ENCODE measurements around the gene SERPINB6.
"Not testable (repeated sequence)": the region's sequence is repeated elsewhere in the genome, so short reads cannot be mapped to it uniquely, and the experiment has no call there.

The SERPINB6 gene

DNA sequence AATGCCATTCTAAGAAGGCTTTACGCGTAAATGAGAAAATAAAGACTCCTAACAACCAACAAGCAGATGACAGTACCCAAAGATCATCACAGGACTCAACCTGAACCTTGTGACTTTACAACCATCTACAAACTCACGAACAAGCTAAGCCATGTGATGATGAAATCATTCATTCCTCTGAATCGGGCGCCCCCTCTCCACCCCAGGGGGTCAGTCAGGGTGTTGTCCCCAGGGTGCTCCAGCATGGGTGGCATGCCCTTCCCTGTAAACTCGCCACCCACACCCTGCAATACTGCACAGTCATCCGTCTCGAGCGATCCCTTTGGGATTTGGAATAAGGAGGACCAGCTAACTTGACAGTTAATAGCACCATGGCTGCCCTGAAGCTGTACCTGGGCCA, 12.6 kb downstream of the SERPINB6 start:
- DNase-seq (ENCODE audit: low read depth): no peak

DNA sequence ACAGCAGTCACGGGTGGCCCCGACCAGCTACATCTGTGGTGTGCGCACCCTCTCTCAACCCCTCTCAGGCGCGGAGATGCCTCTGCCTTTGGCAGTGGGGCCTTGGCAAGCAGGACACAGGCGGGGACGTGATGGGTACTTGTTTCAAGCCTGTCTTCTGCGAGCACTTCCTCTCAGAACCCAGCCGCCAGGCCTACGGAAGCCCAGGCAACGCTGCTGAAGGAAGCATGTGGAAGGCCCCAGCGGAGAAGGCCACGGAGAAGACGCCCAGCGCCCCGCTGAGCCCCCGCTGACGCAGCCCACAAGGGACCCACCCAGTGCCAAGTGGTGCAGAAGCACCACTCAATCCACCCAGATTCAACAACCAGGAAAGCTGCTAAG, 13.0 kb downstream of the SERPINB6 start:
- no peak for DNase-seq (ENCODE audit: low read depth)

DNA sequence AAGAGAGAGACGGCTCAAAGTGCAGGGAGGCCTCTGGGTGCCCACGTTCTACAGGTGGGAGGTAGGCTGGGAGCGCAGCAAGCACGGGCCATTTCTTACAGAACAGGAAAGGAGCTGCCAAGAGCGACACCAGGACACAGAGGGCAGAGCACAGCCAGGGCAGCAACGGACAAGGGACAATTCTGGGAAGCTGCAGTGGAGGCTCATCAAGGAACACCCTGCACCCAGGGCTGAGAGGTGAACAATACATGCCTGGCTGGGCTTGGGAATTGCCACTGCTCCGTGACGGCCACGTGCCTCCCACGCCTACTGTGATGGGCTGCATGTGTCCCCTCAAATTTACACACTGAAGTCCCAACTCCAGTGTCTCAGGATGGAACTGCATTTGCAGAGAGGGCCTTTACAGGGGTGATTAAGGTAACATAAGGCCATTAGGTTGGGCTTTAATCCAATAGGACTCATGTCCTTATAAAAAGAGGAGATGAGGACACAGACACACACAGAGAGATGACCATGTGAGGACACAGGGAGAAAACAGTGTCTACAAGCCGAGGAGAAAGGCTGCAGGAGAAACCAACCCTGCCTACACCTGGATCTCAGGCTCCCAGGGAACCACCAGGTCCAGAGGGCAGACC, 13.6 kb downstream of the SERPINB6 start:
- no peak for DNase-seq (ENCODE audit: low read depth)

DNA sequence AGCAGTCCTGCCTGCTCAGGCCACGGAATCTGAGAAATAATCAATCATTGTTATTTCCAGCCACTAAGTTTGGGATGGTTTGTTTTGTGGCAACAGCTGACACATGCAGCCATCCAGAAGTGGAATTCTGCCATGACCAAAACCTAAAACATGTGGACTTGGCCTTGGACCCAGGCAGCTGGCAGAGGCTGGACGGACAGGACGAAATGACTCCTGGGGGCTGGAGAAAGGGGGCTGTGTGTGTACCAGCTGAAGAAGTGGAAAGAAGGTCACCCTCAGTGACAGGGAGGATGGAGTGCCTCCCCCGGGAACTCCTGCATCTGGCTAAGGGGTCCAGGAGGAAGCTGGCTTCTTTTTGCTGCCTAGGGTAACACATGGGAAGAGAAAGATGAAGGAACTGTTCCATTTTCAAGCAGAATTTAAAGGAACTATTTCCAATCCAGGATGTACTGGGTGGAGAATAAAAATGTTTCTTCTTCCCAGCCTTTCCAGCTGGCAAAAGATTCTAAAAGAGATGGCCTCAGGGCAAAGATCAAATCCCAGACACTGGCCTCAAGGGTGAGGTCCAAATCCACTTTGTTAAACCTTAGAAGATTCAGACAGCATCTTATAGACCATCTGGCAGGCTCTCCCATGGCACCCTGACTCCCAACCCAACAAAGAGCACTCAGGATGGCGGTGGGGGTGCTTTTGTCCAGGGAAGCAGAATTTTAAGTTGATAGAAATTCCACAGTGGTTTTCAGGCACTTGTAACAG, 14.3 kb downstream of the SERPINB6 start:
- DNase-seq (ENCODE audit: low read depth): no peak

DNA sequence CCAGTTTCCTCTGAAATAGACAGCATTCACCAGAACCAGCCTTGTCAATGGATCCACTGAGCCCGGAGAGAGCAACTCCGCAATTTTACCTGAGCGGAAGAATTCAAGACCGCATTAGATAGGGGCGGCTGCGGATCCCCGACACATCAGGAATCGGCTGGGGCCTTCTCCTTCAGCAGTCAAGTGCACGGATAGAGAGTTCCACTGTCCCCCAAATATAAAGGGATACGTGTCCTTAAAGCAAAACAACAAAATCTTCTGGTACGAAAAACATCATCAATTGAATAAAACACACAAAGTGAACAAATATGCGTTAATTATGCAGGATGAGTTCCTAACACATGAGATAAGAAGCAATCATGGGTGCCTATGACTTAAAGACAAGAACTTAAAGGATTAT, 18.3 kb downstream of the SERPINB6 start:
- no peak for DNase-seq (ENCODE audit: low read depth)

DNA sequence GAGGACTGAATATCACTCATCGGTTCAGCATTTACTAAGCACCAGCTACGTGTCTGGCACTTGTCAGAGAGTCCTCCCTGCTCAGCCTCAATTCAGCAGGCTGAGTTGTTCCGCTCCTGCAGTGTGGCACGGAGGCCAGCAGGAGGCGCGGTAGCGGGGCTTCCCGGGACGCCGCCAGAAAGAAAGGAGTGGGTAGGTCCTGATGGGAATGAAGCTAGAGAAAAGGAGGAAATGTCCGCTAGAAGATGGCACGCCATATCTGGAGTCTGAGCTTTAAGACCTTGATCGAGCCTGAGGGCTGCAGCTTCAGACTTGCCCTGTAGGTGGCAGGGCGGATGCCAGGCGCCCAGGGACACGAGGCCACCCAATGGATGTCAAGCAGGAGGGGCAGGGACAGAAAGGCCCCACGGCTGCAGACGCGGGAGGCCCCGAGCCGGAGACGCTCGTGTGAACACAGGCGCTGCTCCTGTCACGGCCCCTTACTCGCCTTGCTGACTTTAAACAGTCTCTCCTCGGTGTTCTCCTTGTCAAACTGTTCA, 18.7 kb downstream of the SERPINB6 start:
- DNase-seq (ENCODE audit: low read depth): no peak

DNA sequence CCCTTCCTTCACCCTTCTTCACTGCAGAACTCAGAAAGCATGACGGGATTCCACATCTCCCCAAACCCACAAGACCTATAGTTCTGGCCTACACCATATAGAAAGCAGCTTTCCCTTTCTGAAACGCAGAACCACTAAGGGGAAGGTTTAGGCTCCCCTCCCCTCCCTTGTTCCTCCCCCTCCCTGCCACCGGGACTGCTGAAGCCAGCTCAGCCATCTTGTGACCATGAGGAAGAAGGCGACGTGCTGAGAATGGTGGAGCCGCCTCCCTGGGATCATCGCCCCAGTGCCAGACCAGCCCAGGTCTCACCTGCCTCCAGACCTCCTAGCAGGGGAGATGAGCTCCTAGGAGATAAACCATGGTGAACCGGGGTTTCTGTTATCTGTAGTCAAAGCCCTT, 19.6 kb downstream of the SERPINB6 start:
- no peak for DNase-seq (ENCODE audit: low read depth)

DNA sequence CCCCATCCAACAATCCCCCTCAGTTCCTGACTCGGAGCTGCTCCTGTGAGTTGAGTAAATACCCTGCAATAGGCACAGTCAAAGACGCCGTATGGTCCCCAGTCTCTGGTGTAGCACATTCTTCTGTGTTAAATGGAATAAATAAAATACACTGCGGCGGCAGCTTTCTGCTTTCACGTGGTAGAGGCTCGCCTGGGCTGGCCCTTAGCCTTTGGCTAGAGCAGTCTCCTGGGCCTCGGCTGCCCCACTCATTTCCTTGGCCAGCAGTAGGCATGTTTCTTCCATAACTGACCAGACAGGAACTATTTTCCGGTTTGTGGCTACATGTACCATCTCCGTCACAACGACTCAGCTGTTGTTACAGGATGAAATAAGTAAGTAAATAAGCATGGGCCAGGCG, 20.7 kb downstream of the SERPINB6 start:
- no peak for DNase-seq (ENCODE audit: low read depth)

DNA sequence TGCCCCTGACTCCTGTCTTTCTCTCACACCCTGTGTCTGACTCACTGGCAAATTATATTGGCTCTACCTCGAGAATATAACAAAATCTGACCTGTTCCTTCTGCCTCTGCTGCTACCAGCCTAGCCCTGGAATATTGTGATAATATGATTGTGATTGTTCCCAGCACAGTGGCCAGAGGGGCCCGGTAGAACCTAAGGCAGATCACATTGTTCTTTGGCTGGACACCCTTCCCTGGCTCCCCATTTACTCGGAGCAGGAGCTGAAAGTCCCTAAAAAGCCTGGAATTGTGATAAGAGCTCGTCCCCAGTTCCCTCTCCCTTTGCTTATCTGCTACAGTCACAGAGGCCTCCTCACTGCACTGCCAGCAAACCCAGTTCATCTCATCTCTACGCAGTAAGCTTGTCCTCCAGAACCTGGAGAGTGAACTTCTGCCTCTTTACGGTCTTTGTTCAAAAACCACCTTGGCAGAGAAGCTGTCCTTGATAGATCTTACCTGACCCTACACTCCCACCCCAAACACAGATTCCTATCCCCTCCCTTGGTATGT, 21.8 kb downstream of the SERPINB6 start:
- DNase-seq (ENCODE audit: low read depth): no peak

DNA sequence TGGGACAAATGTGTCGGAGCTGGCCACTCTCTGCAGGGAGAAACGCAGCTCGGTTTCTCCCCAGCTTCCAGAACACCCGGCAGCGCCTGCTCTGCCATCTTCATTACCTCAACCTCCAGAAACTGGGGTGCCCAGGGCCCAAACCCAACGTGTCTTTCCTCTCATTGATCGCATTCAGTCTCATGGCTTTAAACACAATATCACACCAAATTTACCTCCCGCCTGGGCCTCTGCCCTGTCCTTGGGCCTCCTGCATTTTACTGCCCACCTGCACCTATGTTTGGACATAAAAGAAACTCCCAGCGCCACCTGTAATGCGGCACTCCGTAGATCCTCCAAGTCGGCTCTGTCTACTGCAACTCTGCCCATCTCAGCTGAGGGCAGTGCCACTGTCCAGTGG, 22.2 kb downstream of the SERPINB6 start:
- no peak for DNase-seq (ENCODE audit: low read depth)

DNA sequence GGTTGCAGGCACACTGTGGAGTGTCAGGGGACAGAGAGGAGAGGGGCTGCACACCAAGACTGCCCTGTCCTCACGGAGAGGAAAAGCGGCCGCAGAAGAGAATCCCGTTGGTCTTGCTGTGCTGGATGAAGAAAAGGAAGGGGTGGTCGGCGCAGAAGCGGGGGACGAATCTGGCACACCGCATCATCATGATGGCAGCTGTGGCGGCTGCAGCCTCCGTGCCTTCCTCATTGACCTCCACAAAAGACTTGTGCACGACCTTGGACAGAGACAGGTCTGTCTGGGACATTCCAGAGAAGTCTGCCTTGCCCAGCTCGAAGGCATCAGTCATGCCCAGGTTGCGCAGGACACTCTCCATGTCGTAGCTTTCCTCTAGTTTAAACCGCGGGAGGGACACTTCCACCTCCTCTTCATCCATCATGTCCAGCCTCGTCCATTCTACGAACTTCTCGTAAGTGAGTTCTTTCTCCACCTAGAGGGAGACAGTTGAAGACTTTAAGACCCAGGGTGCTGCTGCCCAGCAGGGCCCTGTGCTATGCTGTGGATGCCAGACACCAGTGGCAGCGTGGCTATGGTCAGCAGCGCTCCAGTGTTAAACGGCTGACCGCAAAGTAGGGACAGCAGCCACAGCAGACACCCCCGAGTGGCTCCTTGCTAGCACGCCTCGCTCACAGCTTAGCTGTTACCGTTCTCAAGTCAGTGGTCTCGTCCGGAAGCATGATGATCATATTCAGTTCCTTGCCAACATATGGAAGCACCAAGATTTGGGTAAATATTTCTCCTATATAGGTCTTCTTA, 22.9 kb downstream of the SERPINB6 start:
- DNase-seq (ENCODE audit: low read depth): no peak

DNA sequence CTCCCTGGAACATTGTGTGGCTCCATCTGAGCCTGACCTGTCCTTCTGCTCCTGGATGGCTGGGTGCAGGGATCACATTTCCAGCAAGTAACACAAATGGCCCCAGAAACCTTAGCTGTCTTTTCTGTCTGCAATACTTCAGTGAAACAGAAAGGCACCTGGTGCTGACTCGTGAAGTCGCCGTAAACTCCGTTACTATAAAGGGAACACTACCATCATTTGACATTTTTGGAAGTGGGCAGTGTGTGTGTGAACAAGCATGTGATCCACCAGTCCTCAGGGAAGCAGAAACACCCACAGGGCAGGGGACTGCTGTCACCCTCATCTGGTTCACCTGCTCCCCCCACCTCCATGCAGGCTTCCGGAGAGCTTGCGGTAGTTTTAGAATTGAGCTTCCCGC, 23.9 kb downstream of the SERPINB6 start:
- no peak for DNase-seq (ENCODE audit: low read depth)

DNA sequence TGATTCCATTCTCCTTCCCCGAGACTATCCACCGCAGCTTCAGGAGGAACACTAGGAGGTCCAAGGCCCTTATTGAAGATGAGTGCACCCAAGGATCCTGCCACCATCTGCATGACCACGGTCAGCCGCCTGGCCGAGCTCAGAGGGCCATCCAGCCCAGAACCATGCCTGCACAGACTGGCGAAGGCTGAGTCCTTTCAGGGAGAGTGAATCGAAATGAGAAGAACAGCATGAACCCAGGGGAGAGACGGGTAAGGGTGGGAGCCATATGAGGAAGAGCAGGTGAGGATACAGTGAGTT, 26.3 kb downstream of the SERPINB6 start:
- no peak for DNase-seq (ENCODE audit: low read depth)

DNA sequence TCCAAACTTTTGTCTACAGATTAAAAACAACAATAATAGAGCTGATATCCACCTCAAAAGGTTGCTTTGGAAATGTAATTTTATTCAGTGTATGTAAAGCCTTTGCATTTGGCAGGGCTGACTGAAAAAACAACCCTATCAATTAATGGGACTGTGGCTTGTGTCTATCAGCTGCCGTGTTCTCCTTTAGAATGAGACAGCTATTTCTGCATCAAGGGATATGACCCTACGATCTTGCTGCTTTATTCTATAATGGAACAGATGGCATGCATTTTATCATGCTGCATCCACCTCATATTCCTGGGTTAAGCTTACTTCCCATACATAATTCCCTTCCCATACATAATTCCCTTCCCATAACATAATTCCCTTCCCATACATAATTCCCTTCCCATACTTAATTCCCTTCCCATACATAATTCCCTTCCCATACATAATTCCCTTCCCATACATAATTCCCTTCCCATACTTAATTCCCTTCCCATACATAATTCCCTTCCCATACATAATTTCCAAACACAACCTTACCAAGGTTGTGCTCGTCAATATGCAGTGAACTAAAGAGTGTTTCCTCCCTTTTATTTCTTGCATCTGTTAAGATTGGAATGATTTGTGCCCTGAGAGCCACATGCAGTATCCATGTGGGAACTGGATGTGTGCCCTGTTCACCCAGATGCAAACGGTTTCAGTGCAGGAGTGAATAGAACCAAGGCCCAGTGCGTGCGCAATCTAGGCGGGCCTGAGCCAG, 26.8 kb downstream of the SERPINB6 start:
- DNase-seq (ENCODE audit: low read depth): no peak

DNA sequence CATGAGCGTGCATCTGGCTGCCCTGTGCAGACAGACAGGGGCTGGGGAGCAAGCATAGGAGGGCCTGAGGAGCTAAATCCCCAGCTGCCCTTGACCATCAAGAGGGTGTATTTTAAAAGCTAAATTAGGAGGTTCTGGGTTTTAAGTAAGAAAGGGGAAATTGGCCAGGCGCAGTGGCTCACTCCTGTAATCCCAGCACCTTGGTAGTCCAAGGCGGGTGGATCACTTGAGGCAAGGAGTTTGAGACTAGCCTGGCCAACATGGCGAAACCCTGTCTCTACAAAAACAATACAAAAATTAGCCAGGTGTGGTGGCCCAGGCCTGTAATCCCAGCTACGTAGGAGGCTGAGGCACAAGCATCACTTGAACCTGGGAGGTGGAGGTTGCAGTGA, 27.8 kb downstream of the SERPINB6 start:
- no peak for DNase-seq (ENCODE audit: low read depth)

DNA sequence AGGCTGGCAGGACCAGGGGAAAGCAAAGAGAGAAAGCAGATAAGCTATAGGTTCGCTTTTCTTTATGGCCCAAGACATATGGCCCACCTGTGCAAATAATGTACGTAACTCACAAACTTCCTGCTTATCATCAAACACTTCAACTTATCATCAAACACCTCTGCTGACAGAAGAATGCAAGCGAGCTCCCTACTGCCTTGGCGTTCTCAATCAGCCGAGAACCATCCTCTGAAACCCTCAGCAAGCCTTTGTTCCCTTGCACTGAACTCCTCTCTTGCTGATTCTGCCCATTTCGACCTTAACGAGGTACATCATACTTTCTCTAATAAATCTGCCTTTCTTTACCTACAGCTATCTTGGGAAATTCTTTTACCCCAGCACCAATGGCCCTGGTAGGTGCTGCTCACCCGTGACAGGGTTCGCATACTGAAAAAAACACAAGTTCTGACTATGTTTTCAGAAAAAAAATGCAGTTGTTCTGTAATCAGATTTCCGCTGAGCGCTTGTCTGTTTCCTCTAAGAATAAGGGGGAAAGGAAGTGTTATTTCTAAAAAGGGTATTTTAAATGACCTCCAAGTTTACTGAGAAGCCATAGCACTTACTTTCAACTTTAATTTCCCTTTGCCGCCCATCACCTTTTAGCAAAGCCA, 28.3 kb downstream of the SERPINB6 start:
- no peak for DNase-seq (ENCODE audit: low read depth)

DNA sequence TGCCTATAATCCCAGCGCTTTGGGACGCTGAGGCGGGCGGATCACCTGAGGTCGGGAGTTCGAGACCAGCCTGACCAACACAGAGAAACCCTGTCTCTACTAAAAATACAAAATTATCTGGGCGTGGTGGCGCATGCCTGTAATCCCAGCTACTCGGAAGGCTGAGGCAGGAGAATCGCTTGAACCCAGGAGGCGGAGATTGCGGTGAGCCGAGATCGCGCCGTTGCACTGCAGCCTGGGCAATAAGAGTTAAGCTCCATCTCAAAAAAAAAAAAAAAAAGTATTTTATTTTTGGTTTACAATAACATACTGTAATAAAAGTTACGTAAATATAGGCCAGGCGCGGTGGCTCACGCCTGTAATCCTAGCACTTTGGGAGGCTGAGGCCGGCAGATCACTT, 29.3 kb downstream of the SERPINB6 start:
- not testable (repeated sequence) for DNase-seq (ENCODE audit: low read depth)

DNA sequence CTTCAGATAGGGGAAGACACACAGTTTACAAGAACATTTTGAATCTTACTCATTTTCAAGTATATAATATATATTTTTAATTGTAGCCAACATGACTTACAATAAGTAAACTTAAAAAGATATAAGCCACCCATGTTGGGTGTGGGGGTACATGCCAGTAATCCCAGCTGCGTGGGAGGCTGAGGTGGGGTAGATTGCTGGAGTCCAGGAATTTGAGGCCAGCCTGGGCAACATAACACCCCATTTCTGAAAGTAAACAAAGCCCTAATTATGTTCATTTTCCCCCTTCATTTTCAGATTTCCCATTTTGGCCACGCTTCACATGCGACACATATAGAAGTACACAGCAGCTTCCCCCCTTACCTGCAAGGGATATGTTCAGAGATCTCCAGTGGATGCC, 30.5 kb downstream of the SERPINB6 start:
- no peak for DNase-seq (ENCODE audit: low read depth)

DNA sequence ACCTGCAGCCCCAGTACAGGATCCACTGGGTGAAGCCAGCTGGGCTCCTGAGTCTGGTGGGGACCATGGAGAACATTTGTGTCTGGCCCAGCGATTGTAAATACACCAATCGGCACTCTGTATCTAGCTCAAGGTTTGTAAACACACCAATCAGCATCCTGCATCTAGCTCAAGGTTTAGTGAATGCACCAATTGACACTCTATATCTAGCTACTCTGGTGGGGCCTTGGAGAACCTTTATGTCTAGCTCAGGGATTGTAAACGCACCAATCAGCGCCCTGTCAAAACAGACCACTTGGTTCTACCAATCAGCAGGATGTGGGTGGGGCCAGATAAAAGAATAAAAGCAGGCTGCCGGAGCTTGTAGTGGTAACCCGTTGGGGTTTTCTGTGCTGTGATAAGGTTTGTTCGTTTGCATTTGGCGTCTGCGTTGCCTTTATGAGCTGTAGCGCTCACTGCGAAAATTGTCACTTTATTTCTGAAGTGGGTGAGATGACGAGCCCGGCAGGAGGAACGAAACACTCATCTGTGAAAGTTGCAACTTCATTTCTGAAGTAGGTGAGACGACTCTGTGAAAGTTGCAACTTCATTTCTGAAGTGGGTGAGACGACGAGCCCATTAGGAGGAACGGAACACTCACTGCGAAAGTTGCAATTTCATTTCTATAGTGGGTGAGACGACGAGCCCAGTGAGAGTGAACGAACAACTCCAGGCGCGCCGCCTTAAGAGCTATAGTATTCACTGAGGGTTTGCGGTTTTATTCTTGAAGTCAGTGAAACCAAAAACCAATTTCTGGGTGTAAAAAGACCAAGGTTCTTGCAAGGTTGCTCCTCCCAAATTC, 31.1 kb downstream of the SERPINB6 start:
- peak; percentile 65 for DNase-seq (ENCODE audit: low read depth)

DNA sequence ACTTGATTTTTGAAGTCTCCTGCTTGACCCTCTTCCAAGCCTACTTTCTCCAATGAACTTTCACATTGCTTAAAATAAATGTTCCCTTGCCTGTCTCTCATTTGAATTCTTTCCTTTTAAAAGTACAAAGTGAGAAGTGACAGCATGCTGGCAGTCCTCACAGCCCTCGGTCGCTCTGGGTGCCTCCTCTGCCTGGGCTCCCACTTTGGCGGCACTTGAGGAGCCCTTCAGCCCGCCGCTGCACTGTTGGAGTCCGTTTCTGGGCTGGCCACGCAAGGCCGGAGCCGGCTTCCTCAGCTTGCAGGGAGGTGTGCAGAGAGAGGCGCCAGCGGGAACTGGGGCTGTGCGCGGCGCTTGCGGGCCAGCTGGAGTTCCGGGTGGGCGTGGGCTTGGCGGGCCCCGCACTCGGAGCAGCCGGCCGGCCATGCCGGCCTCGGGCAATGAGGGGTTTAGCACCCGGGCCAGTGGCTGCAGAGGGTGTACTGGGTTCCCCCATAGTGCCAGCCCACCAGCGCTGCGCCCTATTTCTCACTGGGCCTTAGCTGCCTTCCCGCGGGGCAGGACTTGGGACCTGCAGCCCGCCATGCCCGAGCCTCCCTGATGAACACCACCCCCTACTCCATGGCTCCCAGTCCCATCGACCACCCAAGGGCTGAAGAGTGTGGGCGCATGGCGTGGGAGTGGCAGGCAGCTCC, 31.9 kb downstream of the SERPINB6 start:
- DNase-seq (ENCODE audit: low read depth): no peak
